Measurements from ENCODE around the gene LAMTOR3.

DNA sequence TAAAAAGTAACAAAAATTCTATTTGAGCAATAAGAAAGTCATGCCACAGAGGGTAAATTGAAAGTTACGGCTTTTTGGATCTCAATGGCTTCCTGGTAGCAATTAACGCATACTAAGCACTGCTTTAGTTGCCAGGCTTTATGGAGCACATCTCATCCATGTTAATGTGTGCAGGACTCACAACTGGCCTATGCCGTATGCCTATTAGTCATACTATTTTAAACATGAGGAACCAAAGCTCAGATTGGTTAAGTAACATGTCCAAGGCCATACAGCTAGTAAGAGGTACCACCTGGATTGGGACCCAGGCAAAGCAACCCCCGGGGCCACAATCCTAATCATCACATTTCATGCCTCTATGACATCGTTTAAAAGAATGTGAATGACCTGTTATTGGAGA is 60.5 kb downstream of the LAMTOR3 start:
- no peak for TF ChIP-seq ZNF584 (CRISPR knock-in tag; IDR thresholded peaks at IDR 0.05; ENCODE audit: low read depth)
- no peak for TF ChIP-seq FIP1L1 (IDR thresholded peaks at IDR 0.05; ENCODE audit: low read depth, low read length, poor library complexity, severe bottlenecking)
- TF ChIP-seq SAFB (IDR thresholded peaks at IDR 0.05; ENCODE audit: borderline replicate concordance, low read depth, low read length): no peak
- TF ChIP-seq TBP (optimal IDR thresholded peaks at IDR 0.05; ENCODE audit: low read depth, low read length): no peak
- TF ChIP-seq, protein P1, sequence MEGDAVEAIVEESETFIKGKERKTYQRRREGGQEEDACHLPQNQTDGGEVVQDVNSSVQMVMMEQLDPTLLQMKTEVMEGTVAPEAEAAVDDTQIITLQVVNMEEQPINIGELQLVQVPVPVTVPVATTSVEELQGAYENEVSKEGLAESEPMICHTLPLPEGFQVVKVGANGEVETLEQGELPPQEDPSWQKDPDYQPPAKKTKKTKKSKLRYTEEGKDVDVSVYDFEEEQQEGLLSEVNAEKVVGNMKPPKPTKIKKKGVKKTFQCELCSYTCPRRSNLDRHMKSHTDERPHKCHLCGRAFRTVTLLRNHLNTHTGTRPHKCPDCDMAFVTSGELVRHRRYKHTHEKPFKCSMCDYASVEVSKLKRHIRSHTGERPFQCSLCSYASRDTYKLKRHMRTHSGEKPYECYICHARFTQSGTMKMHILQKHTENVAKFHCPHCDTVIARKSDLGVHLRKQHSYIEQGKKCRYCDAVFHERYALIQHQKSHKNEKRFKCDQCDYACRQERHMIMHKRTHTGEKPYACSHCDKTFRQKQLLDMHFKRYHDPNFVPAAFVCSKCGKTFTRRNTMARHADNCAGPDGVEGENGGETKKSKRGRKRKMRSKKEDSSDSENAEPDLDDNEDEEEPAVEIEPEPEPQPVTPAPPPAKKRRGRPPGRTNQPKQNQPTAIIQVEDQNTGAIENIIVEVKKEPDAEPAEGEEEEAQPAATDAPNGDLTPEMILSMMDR (IDR thresholded peaks at IDR 0.05 in 2 of 3, conservative IDR thresholded peaks at IDR 0.05 in 1 of 3; ENCODE audit: insufficient read depth in 2 of 3, low read depth in 1 of 3, low read length in 3 of 3): no peak
- no peak for TF ChIP-seq NFXL1 (CRISPR knock-in tag; IDR thresholded peaks at IDR 0.05)
- no peak for TF ChIP-seq FOS (IDR thresholded peaks at IDR 0.05; ENCODE audit: extremely low read depth, insufficient read length)
- no peak for TF ChIP-seq POLR2AphosphoS5 (IDR thresholded peaks at IDR 0.05; ENCODE audit: control insufficient read depth, insufficient read depth, low read depth, low read length)
- TF ChIP-seq NR2F6 (CRISPR knock-in tag; IDR thresholded peaks at IDR 0.05): no peak
- TF ChIP-seq FOXJ3 (CRISPR knock-in tag; IDR thresholded peaks at IDR 0.05): no peak
- no peak for TF ChIP-seq EP300 (IDR thresholded peaks at IDR 0.05; ENCODE audit: low read length)
- no peak for TF ChIP-seq PHB (CRISPR knock-in tag; IDR thresholded peaks at IDR 0.05)
- TF ChIP-seq, protein P2, sequence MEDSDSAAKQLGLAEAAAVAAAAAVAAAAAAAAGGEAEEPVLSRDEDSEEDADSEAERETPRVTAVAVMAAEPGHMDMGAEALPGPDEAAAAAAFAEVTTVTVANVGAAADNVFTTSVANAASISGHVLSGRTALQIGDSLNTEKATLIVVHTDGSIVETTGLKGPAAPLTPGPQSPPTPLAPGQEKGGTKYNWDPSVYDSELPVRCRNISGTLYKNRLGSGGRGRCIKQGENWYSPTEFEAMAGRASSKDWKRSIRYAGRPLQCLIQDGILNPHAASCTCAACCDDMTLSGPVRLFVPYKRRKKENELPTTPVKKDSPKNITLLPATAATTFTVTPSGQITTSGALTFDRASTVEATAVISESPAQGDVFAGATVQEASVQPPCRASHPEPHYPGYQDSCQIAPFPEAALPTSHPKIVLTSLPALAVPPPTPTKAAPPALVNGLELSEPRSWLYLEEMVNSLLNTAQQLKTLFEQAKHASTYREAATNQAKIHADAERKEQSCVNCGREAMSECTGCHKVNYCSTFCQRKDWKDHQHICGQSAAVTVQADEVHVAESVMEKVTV (CRISPR knock-in tag; IDR thresholded peaks at IDR 0.05): no peak
